ENCODE data around the gene MYL5.

DNA sequence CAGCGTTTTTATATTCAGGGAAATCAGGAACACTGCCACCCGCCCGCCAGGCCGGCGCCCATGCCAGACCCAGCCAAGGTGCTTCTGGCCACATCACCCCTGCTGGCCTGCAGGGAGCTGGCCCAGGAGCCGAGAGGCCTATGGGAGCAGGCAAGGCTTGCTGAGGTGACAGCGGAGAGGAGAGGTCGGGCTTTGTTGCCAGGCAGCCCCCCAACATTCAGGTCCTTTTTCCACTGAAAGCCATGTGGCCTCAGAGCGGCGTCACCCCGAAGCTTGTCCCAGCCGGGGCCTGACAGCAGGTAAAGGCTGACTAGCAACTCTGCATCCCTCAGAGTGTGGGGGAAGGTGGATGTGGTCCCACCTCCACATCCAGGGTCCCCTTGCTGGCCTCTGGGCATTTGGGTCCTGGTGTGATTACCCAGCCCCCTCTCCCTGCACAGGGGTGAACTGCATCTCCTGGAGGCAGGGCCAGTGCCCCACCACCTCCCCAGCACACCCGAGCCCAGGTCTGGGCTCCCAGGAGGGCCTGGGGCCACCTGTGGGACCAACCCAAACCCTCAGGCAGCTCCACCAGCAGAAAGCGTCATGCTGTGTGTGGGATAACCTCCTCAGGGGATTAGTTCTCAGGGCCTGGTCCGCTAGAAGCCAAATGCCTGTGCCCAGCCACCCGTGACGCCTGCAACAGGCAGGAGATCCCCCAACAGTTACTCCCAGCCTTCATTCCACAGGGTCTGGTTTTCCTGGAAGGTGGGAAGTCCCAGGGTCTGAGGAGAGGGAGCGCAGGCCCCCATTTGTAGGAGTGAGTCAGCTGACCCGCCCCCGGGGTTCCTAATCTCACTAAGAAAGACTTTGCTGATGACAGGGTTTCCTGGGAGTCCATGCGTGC is 49.4 kb upstream of the MYL5 start, which contains the start of gene PDE6B:
- TF ChIP-seq, protein P1, sequence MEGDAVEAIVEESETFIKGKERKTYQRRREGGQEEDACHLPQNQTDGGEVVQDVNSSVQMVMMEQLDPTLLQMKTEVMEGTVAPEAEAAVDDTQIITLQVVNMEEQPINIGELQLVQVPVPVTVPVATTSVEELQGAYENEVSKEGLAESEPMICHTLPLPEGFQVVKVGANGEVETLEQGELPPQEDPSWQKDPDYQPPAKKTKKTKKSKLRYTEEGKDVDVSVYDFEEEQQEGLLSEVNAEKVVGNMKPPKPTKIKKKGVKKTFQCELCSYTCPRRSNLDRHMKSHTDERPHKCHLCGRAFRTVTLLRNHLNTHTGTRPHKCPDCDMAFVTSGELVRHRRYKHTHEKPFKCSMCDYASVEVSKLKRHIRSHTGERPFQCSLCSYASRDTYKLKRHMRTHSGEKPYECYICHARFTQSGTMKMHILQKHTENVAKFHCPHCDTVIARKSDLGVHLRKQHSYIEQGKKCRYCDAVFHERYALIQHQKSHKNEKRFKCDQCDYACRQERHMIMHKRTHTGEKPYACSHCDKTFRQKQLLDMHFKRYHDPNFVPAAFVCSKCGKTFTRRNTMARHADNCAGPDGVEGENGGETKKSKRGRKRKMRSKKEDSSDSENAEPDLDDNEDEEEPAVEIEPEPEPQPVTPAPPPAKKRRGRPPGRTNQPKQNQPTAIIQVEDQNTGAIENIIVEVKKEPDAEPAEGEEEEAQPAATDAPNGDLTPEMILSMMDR (IDR thresholded peaks at IDR 0.05; ENCODE audit: insufficient read depth, low read length, poor library complexity, severe bottlenecking), result no peak
- TF ChIP-seq EZH2phosphoT487 (conservative IDR thresholded peaks at IDR 0.05; ENCODE audit: low read length), result no peak
